Epithelial cell of esophagus (primary cell): ENCODE results near the gene NCK2.
"Not testable (repeated sequence)": the region's sequence is repeated elsewhere in the genome, so short reads cannot be mapped to it uniquely, and the experiment has no call there.

Experiments used
- DNase-seq: peaks from one replicate; pipeline ENCODE4 v3.0.0; 2010; ENCODE audit warnings: low read depth
- H3K4me3 ChIP-seq: 2 replicates; pipeline ENCODE4 v1.5.1; 2011; ENCODE audit warnings: mild to moderate bottlenecking, low read length, control low read depth
- TF ChIP-seq, protein P1 (sequence below): IDR thresholded peaks from 2 replicates; pipeline ENCODE4 v1.5.1; 2011; ENCODE audit warnings: low read depth, mild to moderate bottlenecking, low read length, control low read depth, inconsistent platforms; ENCODE audit not compliant: insufficient read depth; ENCODE audit errors: missing control alignments

The NCK2 gene

DNA sequence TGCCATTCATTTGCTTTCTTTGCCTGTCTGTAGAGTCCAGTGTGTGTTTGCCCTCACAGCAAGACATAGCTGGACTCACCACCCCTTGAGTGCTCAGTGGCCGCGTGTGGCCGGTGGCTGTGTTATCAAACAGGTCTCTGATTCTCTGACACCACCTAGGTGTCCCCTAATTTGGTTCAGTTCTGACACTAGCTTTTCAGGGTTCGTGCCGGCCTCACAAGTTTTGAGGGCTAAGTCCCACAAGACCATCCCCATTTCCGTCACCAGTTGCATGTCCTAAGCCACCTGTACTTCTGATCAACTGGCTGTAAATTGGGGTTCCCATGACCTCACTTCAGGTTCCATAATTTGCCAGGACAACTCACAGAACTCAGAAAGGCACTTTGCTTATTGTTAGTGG, 23.5 kb downstream of the NCK2 start:
- no peak for DNase-seq
- TF ChIP-seq, protein P1, sequence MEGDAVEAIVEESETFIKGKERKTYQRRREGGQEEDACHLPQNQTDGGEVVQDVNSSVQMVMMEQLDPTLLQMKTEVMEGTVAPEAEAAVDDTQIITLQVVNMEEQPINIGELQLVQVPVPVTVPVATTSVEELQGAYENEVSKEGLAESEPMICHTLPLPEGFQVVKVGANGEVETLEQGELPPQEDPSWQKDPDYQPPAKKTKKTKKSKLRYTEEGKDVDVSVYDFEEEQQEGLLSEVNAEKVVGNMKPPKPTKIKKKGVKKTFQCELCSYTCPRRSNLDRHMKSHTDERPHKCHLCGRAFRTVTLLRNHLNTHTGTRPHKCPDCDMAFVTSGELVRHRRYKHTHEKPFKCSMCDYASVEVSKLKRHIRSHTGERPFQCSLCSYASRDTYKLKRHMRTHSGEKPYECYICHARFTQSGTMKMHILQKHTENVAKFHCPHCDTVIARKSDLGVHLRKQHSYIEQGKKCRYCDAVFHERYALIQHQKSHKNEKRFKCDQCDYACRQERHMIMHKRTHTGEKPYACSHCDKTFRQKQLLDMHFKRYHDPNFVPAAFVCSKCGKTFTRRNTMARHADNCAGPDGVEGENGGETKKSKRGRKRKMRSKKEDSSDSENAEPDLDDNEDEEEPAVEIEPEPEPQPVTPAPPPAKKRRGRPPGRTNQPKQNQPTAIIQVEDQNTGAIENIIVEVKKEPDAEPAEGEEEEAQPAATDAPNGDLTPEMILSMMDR = no peak

DNA sequence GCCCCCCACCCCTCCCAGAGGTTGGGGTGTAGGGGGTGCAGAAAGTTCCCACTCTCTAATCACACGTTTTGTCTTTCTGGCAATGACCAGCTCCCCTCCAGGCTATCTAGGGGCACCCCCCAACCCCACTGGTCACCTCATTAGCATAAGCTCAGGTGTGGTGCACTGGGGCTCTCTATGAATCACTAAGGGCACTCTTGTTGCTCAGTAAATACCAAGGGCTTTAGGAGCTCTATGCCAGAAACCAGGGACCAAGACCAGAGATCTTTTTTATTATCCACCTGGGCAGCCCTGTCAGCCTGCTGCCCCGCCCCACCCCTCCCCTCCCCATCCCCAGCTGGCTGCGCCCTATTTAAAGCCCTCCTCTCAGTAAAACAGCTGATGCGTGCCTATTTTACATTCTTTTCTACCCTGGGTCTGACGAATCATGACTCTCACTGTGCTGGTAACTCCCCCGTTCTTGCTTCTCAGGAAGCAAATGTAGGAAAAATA, 24.3 kb downstream of the NCK2 start:
- H3K4me3 ChIP-seq = no peak overlapping the region

More for the DNA sequence above, 23.5 kb downstream of the NCK2 start:
- no peak overlapping the region for H3K4me3 ChIP-seq

GRCh38 chr2:105769504-105769903, 24.8 kb downstream of the NCK2 start:
- TF ChIP-seq, protein P1 = peak; percentile 24
- H3K4me3 ChIP-seq = no peak overlapping the region
- DNase-seq = no peak

More for the DNA sequence above, 24.3 kb downstream of the NCK2 start:
- TF ChIP-seq, protein P1 = no peak
- DNase-seq = peak; percentile 66

GRCh38 chr2:105770149-105770548, 25.4 kb downstream of the NCK2 start:
- no peak for DNase-seq
- no peak overlapping the region for H3K4me3 ChIP-seq
- TF ChIP-seq, protein P1 = no peak

- not testable (repeated sequence) for DNase-seq, H3K4me3 ChIP-seq
Measured at GRCh38 chr2:105771291-105771690, 26.6 kb downstream of the NCK2 start.

- H3K4me3 ChIP-seq = no peak overlapping the region
- TF ChIP-seq, protein P1 = no peak
- DNase-seq = no peak
Measured at GRCh38 chr2:105771836-105772235, 27.1 kb downstream of the NCK2 start.

DNA sequence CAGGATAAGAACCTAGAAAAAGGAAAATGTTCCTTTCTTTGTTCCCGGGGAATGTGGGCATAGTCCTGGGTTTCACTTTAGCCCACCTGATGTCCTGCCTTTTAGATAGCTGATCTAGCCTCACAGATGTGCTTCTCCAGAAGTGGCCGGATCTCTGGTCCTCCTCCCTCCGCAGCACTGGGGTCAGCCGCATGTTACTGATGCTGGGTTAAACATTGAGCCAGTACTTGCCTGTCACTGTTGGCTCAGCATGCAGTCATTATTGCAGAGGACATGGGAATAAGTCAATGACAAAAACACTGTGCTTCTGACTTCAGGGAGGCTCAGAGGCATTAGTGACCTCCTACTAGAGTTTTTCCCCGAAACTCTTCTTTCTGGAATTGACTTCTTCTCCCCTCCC, 27.6 kb downstream of the NCK2 start:
- TF ChIP-seq, protein P1 = no peak
- DNase-seq = no peak
- H3K4me3 ChIP-seq = no peak overlapping the region
